GM12878 (cell line): ENCODE results near the gene TEAD4. TPM values are rescaled to one million over a fixed set of nuclear protein-coding genes. Genes with fewer than 3 reads are reported as not detected.

Experiments used
- ATAC-seq: fragments of 200-7000 bp; cut with Tn5 transposase; 3 replicates; pipeline ENCODE4 v1.9.1; 2020; ENCODE audit warnings: mild to moderate bottlenecking, moderate library complexity
- BruUV-seq: library from RNA; stranded (reverse); fragments of 400-500 nt; replicated peaks from 2 replicates; lab custom pipeline; 2021; lab: Mats Ljungman, UMichigan
- CTCF ChIA-PET: fragments of 300-600 bp; sonication (Branson Sonifier 250); formaldehyde crosslinking; extraction: SDS; loops from one replicate; lab custom pipeline; 2021; ENCODE audit warnings: inconsistent platforms; lab: Yijun Ruan, JAX
- POLR2A ChIA-PET: fragments of 350-600 bp; formaldehyde crosslinking; extraction: SDS; loops from one replicate; lab custom pipeline; 2021; ENCODE audit warnings: inconsistent platforms; lab: Charles Lee
- RAD21 ChIA-PET: fragments of 300-600 bp; sonication (Branson Sonifier 250); formaldehyde crosslinking; loops from one replicate; lab custom pipeline; 2023; ENCODE audit warnings: antibody characterized with exemption; ENCODE audit not compliant: unreplicated experiment; lab: Charles Lee
- SMC1A ChIA-PET: fragments of 300-600 bp; sonication (Branson Sonifier 250); formaldehyde crosslinking; loops from one replicate; lab custom pipeline; 2023; ENCODE audit not compliant: unreplicated experiment, uncharacterized antibody; lab: Charles Lee
- DNase-seq: peaks from one replicate; pipeline ENCODE4 v3.0.0-alpha.2; 2011; ENCODE audit warnings: low read depth, low spot score
- FAIRE-seq: peaks from 3 replicates; lab custom pipeline; 2011; peaks lifted over from hg19 to GRCh38; lab: Jason Lieb, UNC
- H2AFZ ChIP-seq: 2 replicates; pipeline ENCODE4 v1.6.0; 2011; ENCODE audit warnings: low read depth, low read length, control low read depth; ENCODE audit not compliant: control insufficient read depth
- H3K27ac ChIP-seq: 2 replicates; pipeline ENCODE4 v1.5.1; 2011; ENCODE audit warnings: control low read depth; ENCODE audit not compliant: control insufficient read depth, insufficient read depth
- H3K27me3 ChIP-seq, 2 experiments: replicated peaks in 1 of 2; 2 replicates each; pipeline versions ENCODE4 v1.6.0 to v1.6.1; 2011; ENCODE audit warnings: low read length in 1 of 2; ENCODE audit not compliant: control insufficient read depth in 2 of 2, insufficient read depth in 2 of 2
- H3K36me3 ChIP-seq, 2 experiments: 2 replicates each; pipeline ENCODE4 v1.5.1; 2011; ENCODE audit warnings: low read length in 1 of 2; ENCODE audit not compliant: control insufficient read depth in 2 of 2, insufficient read depth in 2 of 2
- H3K4me1 ChIP-seq: 2 replicates; pipeline ENCODE4 v1.6.1; 2011; ENCODE audit warnings: mild to moderate bottlenecking, low read length, moderate library complexity, mixed read lengths; ENCODE audit not compliant: control insufficient read depth, insufficient read depth
- H3K4me2 ChIP-seq: 2 replicates; pipeline ENCODE4 v1.6.0; 2011; ENCODE audit warnings: control low read depth; ENCODE audit not compliant: control insufficient read depth, insufficient read depth
- H3K4me3 ChIP-seq: fragments of 200-600 bp; sonication (generic); 2 replicates; pipeline ENCODE4 v1.5.1; 2016
- H3K79me2 ChIP-seq: 2 replicates; pipeline ENCODE4 v1.6.0; 2011; ENCODE audit warnings: low read length; ENCODE audit not compliant: control insufficient read depth, insufficient read depth
- H3K9ac ChIP-seq: 2 replicates; pipeline ENCODE4 v1.8.0; 2011; ENCODE audit warnings: low read length, control low read depth, mixed read lengths; ENCODE audit not compliant: control insufficient read depth, insufficient read depth
- H3K9me3 ChIP-seq: replicated peaks from 3 replicates; pipeline ENCODE4 v1.5.1; 2011; ENCODE audit warnings: mild to moderate bottlenecking, low read length; ENCODE audit not compliant: control insufficient read depth, insufficient read depth
- H4K20me1 ChIP-seq: 2 replicates; pipeline ENCODE4 v1.6.0; 2011; ENCODE audit not compliant: control insufficient read depth, insufficient read depth
- CREB1 ChIP-seq: IDR thresholded peaks from 2 replicates; pipeline ENCODE4 v1.6.1; 2012; ENCODE audit warnings: low read depth, mild to moderate bottlenecking, inconsistent platforms
- POLR2AphosphoS2 ChIP-seq: IDR thresholded peaks from 2 replicates; pipeline ENCODE4 v1.6.1; 2011; ENCODE audit warnings: low read depth, mild to moderate bottlenecking, low read length, improper control_type of control experiment, moderate library complexity
- PRDM15 ChIP-seq: fragments of 450-650 bp; formaldehyde crosslinking; IDR thresholded peaks from 2 replicates; pipeline ENCODE4 v1.4.0; 2020; ENCODE audit warnings: mild to moderate bottlenecking, moderate library complexity
- WGBS: methylation state at CpG from one replicate; pipeline ENCODE4 v1.1.6; 2016; ENCODE audit warnings: low lambda C conversion rate; ENCODE audit not compliant: insufficient replicate concordance, insufficient coverage; ENCODE audit errors: missing lambda C conversion rate; 5-methylcytosine and 5-hydroxymethylcytosine counted together
- in situ Hi-C: fragments of 300-500 bp; cut with MboI; formaldehyde crosslinking; loops from 9 replicates; pipeline ENCODE4 v1.14.3; 2018; ENCODE audit warnings: mixed read lengths
- intact Hi-C: fragments of 100-400 bp; cut with micrococcal nuclease; formaldehyde crosslinking; loops from one replicate; pipeline ENCODE4 v1.14.2; 2022; ENCODE audit not compliant: unreplicated experiment
- polyA plus RNA-seq, 11 experiments: library from polyadenylated mRNA; depleted of rRNA in 4 of 11; unstranded in 6 of 11; stranded (reverse) in 5 of 11; fragments of >200 nt; fragmentation: Nextera tagmentation in 4 of 11; fragmentation: Illumina TruSeq in 1 of 11; extraction: Ambion mirVana in 4 of 11; extraction: Trizol in 1 of 11; gene quantifications; 1 replicate in 1 of 11; 2 replicates in 10 of 11; pipeline versions ENCODE4 v1.2.1 to v1.2.3, GENCODE V29; 2011 to 2016; ENCODE audit warnings: inconsistent platforms in 2 of 11, missing spikeins in 2 of 11, low read depth in 1 of 11
- total RNA-seq, 4 experiments: library from RNA; depleted of rRNA in 3 of 4; stranded (reverse); fragments of >200 nt in 3 of 4; fragmentation: Illumina TruSeq in 1 of 4; extraction: Trizol in 1 of 4; gene quantifications; 2 replicates each; pipeline versions ENCODE4 v1.2.1 to v1.2.3, GENCODE V29; 2013 to 2021

Gene TEAD4
- total and polyA plus RNA-seq, 10 of the 15 experiments (the other 5 are each of a cell fraction or from before 2014, with no cell fraction given), result 0.04 to 0.68 (median 0.31) TPM; not detected in 4

DNA sequence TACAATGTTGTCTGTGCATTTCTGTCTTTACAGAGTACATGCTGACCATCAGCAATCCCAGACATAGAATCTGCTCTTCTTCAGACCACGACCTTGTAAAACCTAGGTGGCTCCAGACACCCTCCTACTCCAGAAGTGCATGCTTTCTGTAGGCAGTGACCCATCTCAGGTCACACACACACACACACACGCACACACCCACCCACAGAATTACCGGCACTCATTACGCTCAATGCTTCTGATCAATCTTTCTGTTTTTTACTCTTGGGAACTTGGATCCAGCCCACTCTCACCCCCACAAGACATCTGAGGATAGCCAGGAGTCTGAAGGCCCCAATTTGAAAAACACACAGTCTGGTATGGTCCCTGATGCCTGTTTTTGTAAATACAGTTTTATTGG is 110.5 kb downstream of the TEAD4 start:
- intact Hi-C loops, result no loop called here

More for the DNA sequence above, 110.5 kb downstream of the TEAD4 start:
- RAD21 ChIA-PET, result no interaction called here
- H3K4me2 ChIP-seq, result no peak overlapping the region
- FAIRE-seq (no peak), DNase-seq (no peak), ATAC-seq (no peak)
- H2AFZ ChIP-seq, result no peak overlapping the region
- BruUV-seq, result no TSS peak
- CTCF ChIA-PET, result no interaction called here
- in situ Hi-C loops, result no loop called here
- H4K20me1 ChIP-seq, result no peaks in the 10 kb centered on the region
- no peaks in the 10 kb centered on the region; the same call in 1 of the 2 replicates for H3K4me1 ChIP-seq
- H3K9ac ChIP-seq, result no peak overlapping the region
- no peak overlapping the region for H3K4me3 ChIP-seq
- no peak for TF ChIP-seq CREB1
- TF ChIP-seq PRDM15 (CRISPR knock-in tag), result no peak
- no peak for TF ChIP-seq POLR2AphosphoS2
- POLR2A ChIA-PET, result no interaction called here
- 38% methylated on average over 4 of the region's 4 CpGs for WGBS
- no peaks in the 10 kb centered on the region for H3K27me3 ChIP-seq
- SMC1A ChIA-PET, result no interaction called here
- no peak overlapping the region for H3K27ac ChIP-seq
- H3K36me3 ChIP-seq, result no peaks in the 10 kb centered on the region
- no peaks in the 10 kb centered on the region for H3K9me3 ChIP-seq
- H3K79me2 ChIP-seq, result no peaks in the 10 kb centered on the region
